ENCODE results near the gene RAB3IP.
"Not testable (repeated sequence)": the region's sequence is repeated elsewhere in the genome, so short reads cannot be mapped to it uniquely, and the experiment has no call there.

RAB3IP gene

DNA sequence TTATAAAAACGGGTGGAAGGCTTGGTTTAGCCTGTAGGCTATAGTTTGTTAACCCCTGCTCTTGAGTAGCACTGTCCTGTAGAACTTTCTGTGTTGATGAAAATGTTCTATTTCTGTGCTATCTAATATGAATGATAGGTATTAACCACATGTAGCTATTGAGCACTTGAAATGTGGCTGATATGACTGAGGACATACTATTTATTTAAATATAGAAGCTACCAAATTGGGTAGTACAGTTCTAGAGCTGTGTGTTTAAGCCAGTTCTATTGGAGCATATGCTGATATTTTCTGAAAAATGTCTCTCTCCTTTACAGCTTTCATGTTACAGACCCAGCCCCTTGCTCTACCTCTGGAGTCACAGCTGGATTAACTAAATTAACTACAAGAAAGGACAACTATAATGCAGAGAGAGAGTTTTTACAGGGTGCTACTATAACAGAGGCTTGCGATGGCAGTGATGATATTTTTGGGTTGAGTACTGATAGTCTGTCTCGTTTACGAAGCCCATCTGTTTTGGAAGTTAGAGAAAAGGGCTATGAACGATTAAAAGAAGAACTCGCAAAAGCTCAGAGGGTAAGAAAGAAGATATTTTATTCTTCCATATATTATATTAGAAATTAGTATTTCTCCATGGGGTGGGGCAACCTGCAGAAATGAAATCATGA, 17.6 kb downstream of the RAB3IP start:
- TF ChIP-seq, protein P1, sequence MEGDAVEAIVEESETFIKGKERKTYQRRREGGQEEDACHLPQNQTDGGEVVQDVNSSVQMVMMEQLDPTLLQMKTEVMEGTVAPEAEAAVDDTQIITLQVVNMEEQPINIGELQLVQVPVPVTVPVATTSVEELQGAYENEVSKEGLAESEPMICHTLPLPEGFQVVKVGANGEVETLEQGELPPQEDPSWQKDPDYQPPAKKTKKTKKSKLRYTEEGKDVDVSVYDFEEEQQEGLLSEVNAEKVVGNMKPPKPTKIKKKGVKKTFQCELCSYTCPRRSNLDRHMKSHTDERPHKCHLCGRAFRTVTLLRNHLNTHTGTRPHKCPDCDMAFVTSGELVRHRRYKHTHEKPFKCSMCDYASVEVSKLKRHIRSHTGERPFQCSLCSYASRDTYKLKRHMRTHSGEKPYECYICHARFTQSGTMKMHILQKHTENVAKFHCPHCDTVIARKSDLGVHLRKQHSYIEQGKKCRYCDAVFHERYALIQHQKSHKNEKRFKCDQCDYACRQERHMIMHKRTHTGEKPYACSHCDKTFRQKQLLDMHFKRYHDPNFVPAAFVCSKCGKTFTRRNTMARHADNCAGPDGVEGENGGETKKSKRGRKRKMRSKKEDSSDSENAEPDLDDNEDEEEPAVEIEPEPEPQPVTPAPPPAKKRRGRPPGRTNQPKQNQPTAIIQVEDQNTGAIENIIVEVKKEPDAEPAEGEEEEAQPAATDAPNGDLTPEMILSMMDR (IDR thresholded peaks at IDR 0.05; ENCODE audit: insufficient read depth, missing control alignments) = no peak
- no peak for DNase-seq (ENCODE audit: insufficient read length, low spot score)
- FAIRE-seq = no peak

GRCh38 chr12:69758105-69758504, 19.4 kb downstream of the RAB3IP start:
- FAIRE-seq (no peak), DNase-seq (ENCODE audit: insufficient read length, low spot score) (no peak)
- TF ChIP-seq, protein P1 (IDR thresholded peaks at IDR 0.05; ENCODE audit: insufficient read depth, missing control alignments) = no peak

- FAIRE-seq; DNase-seq (ENCODE audit: insufficient read length, low spot score): not testable (repeated sequence)
Measured at GRCh38 chr12:69759581-69759980, 20.9 kb downstream of the RAB3IP start.

DNA sequence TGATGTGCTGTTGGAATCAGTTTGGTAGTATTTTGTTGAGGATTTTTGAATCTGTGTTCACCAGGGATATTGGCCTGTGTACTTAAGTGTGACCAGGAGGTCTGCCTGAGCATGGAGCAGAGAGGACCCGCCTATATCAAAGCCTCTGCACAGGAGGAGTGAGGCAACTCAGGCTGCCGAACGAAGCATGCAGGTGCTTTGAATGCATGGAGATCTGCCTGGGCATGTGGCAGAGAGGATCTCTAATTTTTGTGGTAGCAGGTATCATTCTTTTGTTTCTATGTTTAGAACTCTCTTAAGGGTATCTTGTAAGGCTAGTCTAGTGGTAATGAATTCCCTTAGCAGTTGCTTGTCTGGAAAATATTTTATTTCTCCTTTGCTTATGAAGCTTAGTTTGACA, 26.9 kb downstream of the RAB3IP start:
- FAIRE-seq (no peak), DNase-seq (ENCODE audit: insufficient read length, low spot score) (no peak)
- TF ChIP-seq, protein P1 (IDR thresholded peaks at IDR 0.05; ENCODE audit: insufficient read depth, missing control alignments) = no peak

DNA sequence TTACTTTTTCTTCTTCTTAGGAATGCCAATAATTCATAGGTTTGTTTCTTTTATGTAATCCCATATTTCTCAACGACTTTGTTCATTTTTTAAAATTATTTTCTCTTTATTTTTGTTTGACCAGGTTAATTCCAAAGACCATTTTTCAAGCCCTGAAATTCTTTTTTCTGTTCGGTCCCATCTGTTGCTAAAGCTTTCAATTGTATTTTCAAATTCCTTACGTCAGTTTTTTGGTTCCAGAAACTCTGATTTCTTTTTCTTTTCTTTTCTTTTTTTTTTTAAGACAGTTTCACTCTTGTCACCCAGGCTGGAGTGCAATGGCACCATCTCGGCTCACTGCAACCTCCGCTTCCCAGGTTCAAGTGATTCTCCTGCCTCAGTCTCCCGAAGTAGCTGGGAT, 27.6 kb downstream of the RAB3IP start:
- DNase-seq (ENCODE audit: insufficient read length, low spot score) (no peak), FAIRE-seq (no peak)
- TF ChIP-seq, protein P1 (IDR thresholded peaks at IDR 0.05; ENCODE audit: insufficient read depth, missing control alignments) = no peak

DNA sequence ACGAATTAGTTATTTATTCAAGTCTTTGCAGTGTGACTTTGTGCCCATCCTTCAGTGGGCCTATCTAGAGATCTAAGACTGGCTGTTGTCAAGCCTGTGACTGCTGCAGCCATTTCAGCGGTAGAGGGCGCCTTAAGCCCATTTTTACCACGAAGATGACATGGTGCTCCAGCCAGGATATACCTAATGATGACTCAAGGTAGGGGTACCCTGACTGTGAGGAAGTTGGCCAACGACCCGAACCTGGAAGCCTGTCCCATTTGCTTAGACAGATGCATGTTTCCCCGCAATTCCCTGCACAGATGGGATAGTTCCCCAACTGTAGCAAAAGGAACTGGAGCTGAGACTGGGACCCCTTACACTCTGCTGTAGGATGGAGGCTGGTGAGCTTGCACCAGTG, 41.3 kb downstream of the RAB3IP start:
- DNase-seq (ENCODE audit: insufficient read length, low spot score) = peak; percentile 38
- TF ChIP-seq, protein P1 (IDR thresholded peaks at IDR 0.05; ENCODE audit: insufficient read depth, missing control alignments) = peak; percentile 9
- FAIRE-seq = no peak

DNA sequence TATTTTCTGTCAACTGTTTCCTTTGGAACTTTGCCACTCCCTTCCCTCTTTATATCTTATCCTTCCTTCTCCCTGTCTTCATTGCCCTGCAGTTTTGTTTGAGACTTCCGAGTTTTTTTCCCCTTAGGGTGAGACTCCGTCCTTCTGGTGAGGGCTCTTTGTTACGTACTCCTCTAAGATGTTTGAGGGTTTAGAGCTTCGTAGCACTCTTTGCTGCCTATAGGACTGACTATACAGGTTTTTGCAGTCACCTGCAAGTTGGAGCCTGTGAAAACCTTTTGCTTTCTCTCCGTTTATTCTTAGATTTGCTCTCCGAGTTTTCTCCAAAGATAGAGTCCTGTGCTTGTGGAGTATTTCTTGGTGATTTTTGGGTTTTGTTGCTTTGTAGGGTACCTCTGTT, 44.7 kb downstream of the RAB3IP start:
- TF ChIP-seq, protein P1 (IDR thresholded peaks at IDR 0.05; ENCODE audit: insufficient read depth, missing control alignments) = no peak
- FAIRE-seq (no peak), DNase-seq (ENCODE audit: insufficient read length, low spot score) (no peak)

DNA sequence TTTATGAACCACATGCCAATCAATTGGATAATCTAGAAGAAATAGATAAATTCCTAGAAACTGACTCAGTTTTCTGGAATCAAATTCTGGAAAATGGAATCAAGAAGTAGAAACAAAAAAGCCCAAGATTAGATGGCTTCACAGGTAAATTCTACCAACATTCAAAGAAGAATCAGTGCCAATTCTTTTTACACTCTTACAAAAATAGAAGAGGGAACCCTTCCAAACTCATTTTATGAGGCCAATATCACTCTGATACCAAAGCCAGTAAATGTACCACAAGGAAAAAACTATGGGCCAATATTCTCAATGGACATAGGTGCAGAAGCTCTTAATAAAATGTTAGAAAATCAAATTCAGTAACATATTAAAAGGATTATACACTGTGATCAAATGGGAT, 50.7 kb downstream of the RAB3IP start:
- FAIRE-seq = no peak
- no peak for DNase-seq (ENCODE audit: insufficient read length, low spot score)
- TF ChIP-seq, protein P1 (IDR thresholded peaks at IDR 0.05; ENCODE audit: insufficient read depth, missing control alignments) = no peak
